Heart right ventricle (tissue), 16 donors: ENCODE results near the gene TRIP10. TPM values are rescaled to one million over a fixed set of nuclear protein-coding genes. Genes with fewer than 3 reads are reported as not detected.
"Not testable (repeated sequence)": the region's sequence is repeated elsewhere in the genome, so short reads cannot be mapped to it uniquely, and the experiment has no call there.

Experiments
- ATAC-seq, 8 donors: fragments of 200-7000 bp; cut with Tn5 transposase; one replicate each; pipeline ENCODE4 v1.9.1; 2020; ENCODE audit warnings: mild to moderate bottlenecking in 8 of 8, moderate library complexity in 8 of 8, moderate number of reproducible peaks in 1 of 8
- DNase-seq, 2 donors: peaks; one replicate each; pipeline ENCODE4 v3.0.0-alpha.2; 2020
- H3K27ac ChIP-seq, 10 donors: fragments of 200-600 bp; sonication (generic) in 2 of 10; one replicate each; pipeline versions ENCODE4 v1.5.0 to v1.8.0; 2020 to 2022; ENCODE audit warnings: mild to moderate bottlenecking in 3 of 10
- H3K27me3 ChIP-seq, 7 donors: fragments of 200-600 bp; one replicate each; pipeline ENCODE4 v1.8.0; 2021 to 2022; ENCODE audit warnings: mild to moderate bottlenecking in 2 of 7
- H3K36me3 ChIP-seq, 9 donors: fragments of 200-600 bp; sonication (generic) in 1 of 9; one replicate each; pipeline versions ENCODE4 v1.5.0 to v1.8.0; 2020 to 2022; ENCODE audit warnings: mild to moderate bottlenecking in 2 of 9
- H3K4me1 ChIP-seq, 9 donors: fragments of 200-600 bp; sonication (generic) in 1 of 9; one replicate each; pipeline versions ENCODE4 v1.5.0 to v1.8.0; 2020 to 2022; ENCODE audit warnings: mild to moderate bottlenecking in 4 of 9
- H3K4me3 ChIP-seq, 10 donors: fragments of 200-600 bp; sonication (generic) in 2 of 10; one replicate each; pipeline versions ENCODE4 v1.5.0 to v1.8.0; 2020 to 2022; ENCODE audit warnings: mild to moderate bottlenecking in 7 of 10, moderate library complexity in 2 of 10
- H3K9me3 ChIP-seq, 11 donors: fragments of 200-600 bp in 10 of 11; sonication (generic) in 2 of 11; one replicate each; pipeline versions ENCODE4 v1.5.0 to v1.8.0; 2013 to 2022; ENCODE audit warnings: mild to moderate bottlenecking in 2 of 11, control low read depth in 1 of 11, moderate library complexity in 1 of 11
- CTCF ChIP-seq, 9 donors: fragments of 200-600 bp; sonication (generic) in 2 of 9; IDR thresholded peaks; one replicate each; pipeline versions ENCODE4 v1.5.0 to v1.8.0; 2021 to 2022; ENCODE audit warnings: antibody characterized with exemption in 9 of 9, mild to moderate bottlenecking in 5 of 9, moderate library complexity in 1 of 9
- WGBS, 2 donors: extraction: QIAGEN DNeasy Blood & Tissue Kit; methylation state at CpG; one replicate each; pipeline ENCODE4 v1.1.7; 2013; ENCODE audit warnings: inconsistent platforms in 1 of 2; 5-methylcytosine and 5-hydroxymethylcytosine counted together
- intact Hi-C, 10 donors: fragments of 100-400 bp; cut with DNase I; formaldehyde crosslinking; loops; one replicate each; pipeline versions ENCODE4 v1.11.1 to v1.14.2; 2022
- polyA plus RNA-seq, 2 donors: library from polyadenylated mRNA; stranded (reverse); fragments of 200-250 nt; gene quantifications; one replicate each; pipeline ENCODE4 v1.2.3, GENCODE V29; 2013
- total RNA-seq, 10 donors: library from RNA; stranded (reverse); fragmentation: NEBNext Ultra II Directional in 3 of 10; extraction: Animal tissue kit (Norgen Biotek cat#: 25700) in 3 of 10; gene quantifications; one replicate each; pipeline versions ENCODE4 v1.2.1 to v1.2.4, GENCODE V29; 2021 to 2023
- donor health status: Arrhythmogenic right ventricular cardiomyopathy.
- donor health status: ischemic (EF 13 %, LVEDD 7.1; RV severe dilation, severe dysfunction).
- donor health status: healthy with polysubstance abuse.
- donor health status: DM: no; HTN: yes; CAD: no.
- donor health status: DM: no; HTN: no; CAD: no.
- donor health status: ischemic (EF 25% LVEDD 6.9; RV normal size, moderate dysfunction).
- donor health status: ischemic (EF 25% LVEDD 5.7; RV mildly dilated, moderate dysfunction).
- donor health status: healthy.
- donor health status: DM: yes; HTN: yes; CAD: no.
- donor health status: Ischemic cardiomyopathy.
- donor health status: ischemic (EF 35%, LVEDD 5.7; RV mildly dilated, moderate dysfunction).
- donor health status: nonischemic (EF 11% LVEDD 7.7; RV severe dilation, severe dysfunction).
- donor health status: DM: yes; HTN: yes; CAD: no.
- donor health status: PGD.
- donor health status: ischemic (EF 29% LVEDD 5.4; RV normal size, mild dysfunction).
- donor health status: nonischemic (EF 23%, LVEDD 6.1; RV moderate dilation, normal function).

Gene TRIP10
- total and polyA plus RNA-seq, 12 donors: 60.6 to 314 (median 76.0) TPM

- peaks cover 0 to 51% (median 44%) of the 10 kb centered on the region in 7 donors for H3K27me3 ChIP-seq
These were observed 31.1 kb upstream of the TRIP10 start for GRCh38 chr19:6708346-6708745.

GRCh38 chr19:6708913-6709312 is 30.6 kb upstream of the TRIP10 start:
- H3K4me1 ChIP-seq, H3K9me3 ChIP-seq, H3K27ac ChIP-seq, intact Hi-C loops, DNase-seq, ATAC-seq, H3K4me3 ChIP-seq: not testable (repeated sequence)
- 83% methylated on average over 12 of the region's 12 CpGs for WGBS, 2 donors
- peaks cover 0 to 48% (median 44%) of the 10 kb centered on the region in 7 donors for H3K27me3 ChIP-seq
- peaks cover 0 to 11% (median 0%) of the 10 kb centered on the region in 9 donors for H3K36me3 ChIP-seq

More at GRCh38 chr19:6708346-6708745, 31.1 kb upstream of the TRIP10 start:
- DNase-seq (no peak), ATAC-seq (no peak)
- Histone ChIP-seq H3K36me3 (peaks cover 0 to 15% (median 0%) of the 10 kb centered on the region in 9 donors), H3K4me1 (no peaks in the 10 kb centered on the region), H3K27ac (no peak overlapping the region), H3K4me3 (no peak overlapping the region), H3K9me3 (no peaks in the 10 kb centered on the region)
- intact Hi-C loops: no loop called here
- WGBS, 2 donors: 71 to 74% methylated on average over 3 of the region's 3 CpGs
- no peak for TF ChIP-seq CTCF (IDR thresholded peaks at IDR 0.05)

GRCh38 chr19:6709549-6709948 is 29.9 kb upstream of the TRIP10 start:
- H3K27me3 ChIP-seq: peaks cover 0 to 54% (median 44%) of the 10 kb centered on the region in 7 donors
- H3K27ac ChIP-seq: no peak overlapping the region
- DNase-seq (no peak), ATAC-seq (no peak)
- 44 to 47% methylated on average over 14 of the region's 14 CpGs for WGBS, 2 donors
- H3K36me3 ChIP-seq: peaks cover 0 to 9% (median 0%) of the 10 kb centered on the region in 9 donors
- H3K4me3 ChIP-seq: no peak overlapping the region
- intact Hi-C loops: no loop called here
- no peak for TF ChIP-seq CTCF (IDR thresholded peaks at IDR 0.05)
- H3K9me3 ChIP-seq: no peaks in the 10 kb centered on the region
- H3K4me1 ChIP-seq: no peaks in the 10 kb centered on the region

GRCh38 chr19:6710273-6711077 is 29.0 kb upstream of the TRIP10 start:
- WGBS, 2 donors: 19 to 21% methylated on average over 29 to 30 of the region's 30 CpGs
- TF ChIP-seq CTCF (IDR thresholded peaks at IDR 0.05): no peak
- Histone ChIP-seq H3K4me3 (no peak overlapping the region), H3K4me1 (no peaks in the 10 kb centered on the region), H3K27ac (no peak overlapping the region), H3K36me3 (peaks cover 0 to 7% (median 0%) of the 10 kb centered on the region in 9 donors), H3K27me3 (peaks cover 0 to 58% (median 44%) of the 10 kb centered on the region in 7 donors), H3K9me3 (no peaks in the 10 kb centered on the region)
- no peak for ATAC-seq
- DNase-seq: no peak
- intact Hi-C loops: no loop called here

GRCh38 chr19:6711078-6711361 is 28.5 kb upstream of the TRIP10 start:
- H3K27me3 ChIP-seq: peaks cover 0 to 59% (median 44%) of the 10 kb centered on the region in 7 donors
- H3K9me3 ChIP-seq: no peaks in the 10 kb centered on the region
- ATAC-seq (no peak), DNase-seq (no peak)
- WGBS, 2 donors: 38 to 43% methylated on average over 9 of the region's 9 CpGs
- no peak overlapping the region for H3K27ac ChIP-seq
- no peak overlapping the region for H3K4me3 ChIP-seq
- no peaks in the 10 kb centered on the region for H3K4me1 ChIP-seq
- no peak for TF ChIP-seq CTCF (IDR thresholded peaks at IDR 0.05)
- intact Hi-C loops: no loop called here
- peaks cover 0 to 4% (median 0%) of the 10 kb centered on the region in 9 donors for H3K36me3 ChIP-seq
